WTC11 (cell line): ENCODE measurements around the gene KCTD16. TPM values are rescaled to one million over a fixed set of nuclear protein-coding genes. Genes with fewer than 3 reads are reported as not detected.

ENCODE experiments used
- ATAC-seq: fragments of 200-7000 bp; cut with Tn5 transposase; 2 replicates; pipeline ENCODE4 v1.10.0; 2021; ENCODE audit warnings: mild to moderate bottlenecking, moderate library complexity
- CTCF ChIA-PET: fragments of 300-600 bp; sonication (Branson Sonifier 250); formaldehyde crosslinking; loops from one replicate; lab custom pipeline; 2021; ENCODE audit warnings: antibody characterized with exemption; lab: Charles Lee
- POLR2A ChIA-PET: fragments of 350-600 bp; sonication (Branson Sonifier 250); formaldehyde crosslinking; loops from one replicate; lab custom pipeline; 2021; ENCODE audit warnings: antibody characterized with exemption; lab: Charles Lee
- DNase-seq: peaks from one replicate; pipeline ENCODE4 v3.0.0; 2021; ENCODE audit warnings: low spot score
- H3K27ac Mint-ChIP-seq: 2 replicates; pipeline ENCODE4 v1.8.0; 2021; ENCODE audit warnings: mixed read lengths
- H3K27me3 Mint-ChIP-seq: 2 replicates; pipeline ENCODE4 v1.8.0; 2021; ENCODE audit warnings: low read depth, mild to moderate bottlenecking, moderate library complexity, mixed read lengths
- H3K36me3 Mint-ChIP-seq: 2 replicates; pipeline ENCODE4 v1.8.0; 2021; ENCODE audit warnings: mixed read lengths
- H3K4me1 Mint-ChIP-seq: 2 replicates; pipeline ENCODE4 v1.8.0; 2022; ENCODE audit warnings: mixed read lengths
- H3K4me3 Mint-ChIP-seq: 2 replicates; pipeline ENCODE4 v1.8.0; 2021; ENCODE audit warnings: mild to moderate bottlenecking, moderate library complexity, mixed read lengths
- H3K9me3 Mint-ChIP-seq: 2 replicates; pipeline ENCODE4 v1.8.0; 2021; ENCODE audit warnings: mixed read lengths
- ATF1 ChIP-seq: sonication (generic); formaldehyde crosslinking; IDR thresholded peaks from 2 replicates; pipeline ENCODE4 v1.8.1; 2023; ENCODE audit warnings: mild to moderate bottlenecking, moderate library complexity, missing genetic modification reagents
- ATF6 ChIP-seq: sonication (generic); formaldehyde crosslinking; IDR thresholded peaks from 2 replicates; pipeline ENCODE4 v1.8.1; 2023; ENCODE audit warnings: mild to moderate bottlenecking, missing genetic modification reagents
- EMX1 ChIP-seq: fragments of 250-450 bp; sonication (Bioruptor Pico); IDR thresholded peaks from 2 replicates; pipeline ENCODE4 v1.8.0; 2021; ENCODE audit warnings: mild to moderate bottlenecking
- ERG ChIP-seq: fragments of 250-450 bp; sonication (Bioruptor Pico); IDR thresholded peaks from 2 replicates; pipeline ENCODE4 v1.8.0; 2021; ENCODE audit warnings: mild to moderate bottlenecking
- GRHL2 ChIP-seq: fragments of 250-450 bp; sonication (Bioruptor Pico); IDR thresholded peaks from 2 replicates; pipeline ENCODE4 v1.8.0; 2022; ENCODE audit warnings: mild to moderate bottlenecking, moderate library complexity; ENCODE audit not compliant: insufficient replicate concordance, severe bottlenecking
- HMGXB4 ChIP-seq: sonication (generic); formaldehyde crosslinking; IDR thresholded peaks from 2 replicates; pipeline ENCODE4 v1.8.1; 2023; ENCODE audit warnings: mild to moderate bottlenecking, moderate library complexity, missing genetic modification reagents
- MLX ChIP-seq: sonication (generic); formaldehyde crosslinking; IDR thresholded peaks from 2 replicates; pipeline ENCODE4 v1.8.1; 2023; ENCODE audit warnings: mild to moderate bottlenecking, missing genetic modification reagents, moderate library complexity
- NFE2L1 ChIP-seq: sonication (generic); formaldehyde crosslinking; IDR thresholded peaks from 2 replicates; pipeline ENCODE4 v1.8.1; 2023; ENCODE audit warnings: missing genetic modification reagents
- NR2C2 ChIP-seq: sonication (generic); formaldehyde crosslinking; IDR thresholded peaks from 2 replicates; pipeline ENCODE4 v1.8.0; 2022; ENCODE audit warnings: mild to moderate bottlenecking, missing genetic modification reagents
- NR3C1 ChIP-seq: sonication (generic); formaldehyde crosslinking; conservative IDR thresholded peaks from 2 replicates; pipeline ENCODE4 v1.8.1; 2023; ENCODE audit warnings: low read depth, mild to moderate bottlenecking, missing genetic modification reagents
- OVOL2 ChIP-seq: fragments of 250-450 bp; sonication (Bioruptor Pico); IDR thresholded peaks from 2 replicates; pipeline ENCODE4 v1.9.0; 2021; ENCODE audit warnings: mild to moderate bottlenecking, borderline replicate concordance
- RELA ChIP-seq: sonication (generic); formaldehyde crosslinking; IDR thresholded peaks from 2 replicates; pipeline ENCODE4 v1.8.1; 2022; ENCODE audit warnings: missing genetic modification reagents, mild to moderate bottlenecking, borderline replicate concordance
- SMAD3 ChIP-seq: sonication (generic); formaldehyde crosslinking; IDR thresholded peaks from 2 replicates; pipeline ENCODE4 v1.8.0; 2022; ENCODE audit warnings: missing genetic modification reagents, mild to moderate bottlenecking, borderline replicate concordance
- SMAD4 ChIP-seq: sonication (generic); formaldehyde crosslinking; IDR thresholded peaks from 2 replicates; pipeline ENCODE4 v1.8.0; 2022; ENCODE audit warnings: mild to moderate bottlenecking, missing genetic modification reagents
- TCF7 ChIP-seq: sonication (generic); formaldehyde crosslinking; IDR thresholded peaks from 2 replicates; pipeline ENCODE4 v1.8.0; 2022; ENCODE audit warnings: mild to moderate bottlenecking, low read depth, missing genetic modification reagents, moderate library complexity
- ZBTB21 ChIP-seq: sonication (generic); formaldehyde crosslinking; IDR thresholded peaks from 2 replicates; pipeline ENCODE4 v1.8.1; 2023; ENCODE audit warnings: mild to moderate bottlenecking, missing genetic modification reagents, borderline replicate concordance
- ZNF121 ChIP-seq: sonication (generic); formaldehyde crosslinking; IDR thresholded peaks from 2 replicates; pipeline ENCODE4 v1.8.0; 2023; ENCODE audit warnings: missing genetic modification reagents
- ZNF138 ChIP-seq: sonication (generic); formaldehyde crosslinking; conservative IDR thresholded peaks from 2 replicates; pipeline ENCODE4 v1.8.1; 2022; ENCODE audit warnings: mild to moderate bottlenecking, moderate library complexity, missing genetic modification reagents
- ZNF219 ChIP-seq: sonication (generic); formaldehyde crosslinking; IDR thresholded peaks from 2 replicates; pipeline ENCODE4 v1.8.0; 2023; ENCODE audit warnings: missing genetic modification reagents, mild to moderate bottlenecking, borderline replicate concordance
- ZNF317 ChIP-seq: sonication (generic); formaldehyde crosslinking; IDR thresholded peaks from 2 replicates; pipeline ENCODE4 v1.8.1; 2023; ENCODE audit warnings: low read depth, mild to moderate bottlenecking, moderate library complexity, missing genetic modification reagents, borderline replicate concordance
- ZNF425 ChIP-seq: fragments of 250-450 bp; sonication (Bioruptor Pico); conservative IDR thresholded peaks from 2 replicates; pipeline ENCODE4 v1.9.0; 2021; ENCODE audit warnings: mild to moderate bottlenecking
- ZNF671 ChIP-seq: fragments of 250-450 bp; sonication (Bioruptor Pico); IDR thresholded peaks from 2 replicates; pipeline ENCODE4 v1.8.0; 2021; ENCODE audit warnings: mild to moderate bottlenecking
- total RNA-seq: library from RNA; stranded (reverse); gene quantifications from 3 replicates; pipeline ENCODE4 v1.2.3, GENCODE V29; 2021

Gene KCTD16
- total RNA-seq, 1 experiment from 2014 or later: 0.20 TPM

GRCh38 chr5:144404672-144405071, 234.0 kb downstream of the KCTD16 start:
- no peak overlapping the region for H3K4me3 Mint-ChIP-seq
- CTCF ChIA-PET: interaction anchor here (2.0 kb wide), 1 partner anchor 201 kb away, joined by 6 read pairs; no protein-coding TSS in a partner anchor
- ATAC-seq: no peak

GRCh38 chr5:144405991-144406390, 235.3 kb downstream of the KCTD16 start:
- ChIA-PET CTCF (interaction anchor here (2.0 kb wide), 1 partner anchor 202 kb away, joined by 6 read pairs; no protein-coding TSS in a partner anchor), POLR2A (no interaction called here)
- Mint-ChIP-seq H3K27me3 (no peaks in the 10 kb centered on the region), H3K27ac (no peak overlapping the region), H3K9me3 (peaks cover 3% of the 10 kb centered on the region; the same call in 1 of the 2 replicates), H3K4me3 (no peak overlapping the region), H3K4me1 (no peaks in the 10 kb centered on the region), H3K36me3 (no peaks in the 10 kb centered on the region)
- TF ChIP-seq ATF1 (CRISPR knock-in tag) (no peak), NFE2L1 (CRISPR knock-in tag) (no peak), ATF6 (no peak), ZNF425 (CRISPR knock-in tag) (no peak)
- ATAC-seq (no peak), DNase-seq (no peak)

More at GRCh38 chr5:144404672-144405071, 234.0 kb downstream of the KCTD16 start:
- no peak for TF ChIP-seq ERG (CRISPR knock-in tag)
- TF ChIP-seq SMAD3 (CRISPR knock-in tag): no peak
- no peak for TF ChIP-seq ZBTB21 (CRISPR knock-in tag)
- TF ChIP-seq NR2C2: no peak
- no peak for TF ChIP-seq ZNF138 (CRISPR knock-in tag)
- no peak for TF ChIP-seq HMGXB4
- no peak for TF ChIP-seq ZNF121 (CRISPR knock-in tag)
- no peaks in the 10 kb centered on the region for H3K4me1 Mint-ChIP-seq
- POLR2A ChIA-PET: no interaction called here
- no peak for DNase-seq
- no peaks in the 10 kb centered on the region for H3K27me3 Mint-ChIP-seq
- no peaks in the 10 kb centered on the region for H3K36me3 Mint-ChIP-seq
- no peak overlapping the region for H3K27ac Mint-ChIP-seq
- H3K9me3 Mint-ChIP-seq: peaks cover 3% of the 10 kb centered on the region; the same call in 1 of the 2 replicates

GRCh38 chr5:144406442-144406841, 235.8 kb downstream of the KCTD16 start:
- Mint-ChIP-seq H3K27ac (no peak overlapping the region), H3K36me3 (no peaks in the 10 kb centered on the region), H3K4me3 (no peak overlapping the region), H3K27me3 (no peaks in the 10 kb centered on the region), H3K9me3 (peaks cover 3% of the 10 kb centered on the region; the same call in 1 of the 2 replicates), H3K4me1 (no peaks in the 10 kb centered on the region)
- ChIA-PET POLR2A (no interaction called here), CTCF (interaction anchor here (2.0 kb wide), 1 partner anchor 202 kb away, joined by 6 read pairs; no protein-coding TSS in a partner anchor)
- ATAC-seq (no peak), DNase-seq (no peak)
- TF ChIP-seq OVOL2 (no peak), ZNF425 (CRISPR knock-in tag) (no peak), ZNF121 (CRISPR knock-in tag) (no peak), RELA (CRISPR knock-in tag) (no peak), NR3C1 (CRISPR knock-in tag) (no peak), TCF7 (no peak), SMAD3 (CRISPR knock-in tag) (no peak), SMAD4 (CRISPR knock-in tag) (no peak), EMX1 (CRISPR knock-in tag) (no peak), ZNF671 (CRISPR knock-in tag) (no peak), MLX (CRISPR knock-in tag) (no peak), ZBTB21 (CRISPR knock-in tag) (no peak), GRHL2 (no peak), ZNF317 (CRISPR knock-in tag) (no peak), ZNF219 (no peak)
